Subcutaneous abdominal adipose tissue (tissue), 5 donors: Measurements from ENCODE around the gene TPSAB1.

Experiments used
- H3K27ac ChIP-seq: one replicate; pipeline ENCODE4 v1.7.0; 2013; ENCODE audit warnings: low read depth, mild to moderate bottlenecking, inconsistent platforms, low read length, moderate library complexity
- H3K27me3 ChIP-seq, 5 donors: one replicate each; pipeline ENCODE4 v1.7.0; 2013; ENCODE audit warnings: low read length in 5 of 5, inconsistent platforms in 1 of 5; ENCODE audit not compliant: control insufficient read depth in 5 of 5, insufficient read depth in 4 of 5
- H3K36me3 ChIP-seq, 5 donors: one replicate each; pipeline ENCODE4 v1.7.0; 2013; ENCODE audit warnings: low read length in 5 of 5; ENCODE audit not compliant: control insufficient read depth in 5 of 5, insufficient read depth in 5 of 5
- H3K4me1 ChIP-seq, 5 donors: one replicate each; pipeline ENCODE4 v1.7.0; 2013; ENCODE audit warnings: low read length in 5 of 5, mild to moderate bottlenecking in 3 of 5, moderate library complexity in 1 of 5; ENCODE audit not compliant: control insufficient read depth in 5 of 5, insufficient read depth in 5 of 5
- H3K4me3 ChIP-seq, 5 donors: one replicate each; pipeline ENCODE4 v1.7.0; 2013; ENCODE audit warnings: low read length in 5 of 5, low read depth in 1 of 5
- H3K9ac ChIP-seq, 5 donors: one replicate each; pipeline ENCODE4 v1.7.0; 2013; ENCODE audit warnings: low read length in 5 of 5, mild to moderate bottlenecking in 4 of 5, moderate library complexity in 3 of 5
- H3K9me3 ChIP-seq, 5 donors: one replicate each; pipeline ENCODE4 v1.7.0; 2013; ENCODE audit warnings: low read length in 5 of 5; ENCODE audit not compliant: control insufficient read depth in 5 of 5
- donor health status: healthy.
- donor health status: healthy.
- donor health status: healthy.
- donor health status: healthy.
- donor health status: healthy.

The TPSAB1 gene

GRCh38 chr16:1283996-1284616 lies 43.6 kb downstream of the TPSAB1 start:
- H3K4me1 ChIP-seq, result no peaks in the 10 kb centered on the region
- no peak overlapping the region for H3K27ac ChIP-seq
- peaks cover 50 to 53% (median 51%) of the 10 kb centered on the region in 5 donors for H3K27me3 ChIP-seq
- no peaks in the 10 kb centered on the region for H3K36me3 ChIP-seq
- no peak overlapping the region for H3K4me3 ChIP-seq
- H3K9me3 ChIP-seq, result no peaks in the 10 kb centered on the region
- H3K9ac ChIP-seq, result no peak overlapping the region

- Histone ChIP-seq H3K9ac (no peak overlapping the region), H3K36me3 (no peaks in the 10 kb centered on the region), H3K9me3 (no peaks in the 10 kb centered on the region), H3K27me3 (peaks cover 56 to 62% (median 57%) of the 10 kb centered on the region in 5 donors), H3K4me1 (no peaks in the 10 kb centered on the region), H3K4me3 (no peak overlapping the region), H3K27ac (no peak overlapping the region)
Observed at GRCh38 chr16:1285669-1286512, 45.4 kb downstream of the TPSAB1 start.

GRCh38 chr16:1286513-1287094 lies 46.1 kb downstream of the TPSAB1 start:
- H3K9me3 ChIP-seq, result no peaks in the 10 kb centered on the region
- no peak overlapping the region for H3K4me3 ChIP-seq
- H3K4me1 ChIP-seq, result no peaks in the 10 kb centered on the region
- no peaks in the 10 kb centered on the region for H3K36me3 ChIP-seq
- no peak overlapping the region for H3K27ac ChIP-seq
- H3K27me3 ChIP-seq, result peaks cover 57 to 64% (median 62%) of the 10 kb centered on the region in 5 donors
- no peak overlapping the region for H3K9ac ChIP-seq

DNA sequence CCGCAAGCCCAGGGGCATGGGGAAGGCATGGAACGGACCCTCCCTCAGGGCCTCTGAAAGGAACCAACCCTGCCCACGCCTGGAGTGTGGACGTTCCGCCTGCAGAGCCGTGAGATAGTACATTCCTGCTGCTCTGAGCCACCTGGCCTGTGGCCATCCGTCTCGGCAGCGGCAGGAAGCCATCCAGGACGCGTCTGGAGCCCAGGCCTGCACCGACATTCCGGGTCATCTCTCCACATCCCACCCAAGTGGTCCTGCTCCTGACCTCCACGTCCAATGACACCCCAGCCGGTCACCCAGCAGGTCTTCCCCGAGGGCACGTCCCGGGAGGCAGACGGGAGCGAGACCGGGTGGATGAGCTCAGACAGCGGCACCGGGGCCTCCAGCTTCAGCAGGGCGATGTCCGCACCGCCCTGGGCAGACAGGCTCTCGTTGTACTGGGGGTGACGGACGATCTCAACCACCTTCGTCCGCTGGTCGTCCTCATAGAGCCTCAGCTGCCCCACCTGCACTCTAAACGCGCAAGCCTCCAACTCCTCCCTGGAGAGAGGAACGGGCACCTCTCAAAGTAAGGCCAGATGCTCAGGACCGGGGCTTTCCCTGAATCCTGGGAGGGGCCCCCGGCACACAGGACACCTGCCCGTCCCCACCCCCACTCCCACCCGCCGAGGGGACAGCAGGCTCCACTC lies 47.6 kb downstream of the TPSAB1 start:
- Histone ChIP-seq H3K9ac (no peak overlapping the region), H3K27ac (no peak overlapping the region), H3K36me3 (no peaks in the 10 kb centered on the region), H3K4me1 (no peaks in the 10 kb centered on the region), H3K9me3 (no peaks in the 10 kb centered on the region), H3K27me3 (peaks cover 60 to 72% (median 63%) of the 10 kb centered on the region in 5 donors), H3K4me3 (no peak overlapping the region)

DNA sequence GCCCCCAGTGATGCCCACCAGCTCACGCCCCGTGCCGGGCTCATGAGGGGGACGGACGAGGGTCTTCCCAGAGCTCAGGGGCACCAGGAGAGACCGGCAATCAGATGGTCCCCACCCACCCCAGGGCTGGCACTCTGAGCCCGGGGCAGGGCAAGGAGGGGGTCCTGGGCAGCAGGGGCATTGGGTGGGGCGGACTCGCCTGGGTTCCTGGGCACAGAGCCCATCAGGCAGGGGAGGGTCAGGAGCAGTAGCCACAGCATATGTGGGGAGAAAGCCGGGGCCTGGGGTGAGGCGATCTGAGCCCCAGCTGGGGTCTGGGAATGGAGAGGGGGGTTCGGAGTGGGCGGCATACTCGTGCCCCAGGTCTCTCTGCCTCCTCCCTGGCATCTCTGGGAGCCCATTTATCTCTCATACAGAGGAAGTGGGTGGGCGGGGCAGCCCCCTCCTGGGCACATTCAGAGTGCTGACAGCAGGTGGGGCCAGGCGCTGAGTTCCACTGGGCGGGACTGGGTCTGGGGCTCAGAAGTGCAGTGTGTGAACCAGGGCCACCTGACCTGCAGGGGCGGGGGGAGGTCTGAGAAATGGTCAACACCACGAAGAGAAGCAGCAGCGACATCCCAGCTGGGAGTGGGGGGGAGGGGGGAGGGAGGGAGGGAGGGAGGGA lies 48.4 kb downstream of the TPSAB1 start:
- Histone ChIP-seq H3K9ac (no peak overlapping the region), H3K9me3 (no peaks in the 10 kb centered on the region), H3K27me3 (peaks cover 54 to 68% (median 57%) of the 10 kb centered on the region in 5 donors)

DNA sequence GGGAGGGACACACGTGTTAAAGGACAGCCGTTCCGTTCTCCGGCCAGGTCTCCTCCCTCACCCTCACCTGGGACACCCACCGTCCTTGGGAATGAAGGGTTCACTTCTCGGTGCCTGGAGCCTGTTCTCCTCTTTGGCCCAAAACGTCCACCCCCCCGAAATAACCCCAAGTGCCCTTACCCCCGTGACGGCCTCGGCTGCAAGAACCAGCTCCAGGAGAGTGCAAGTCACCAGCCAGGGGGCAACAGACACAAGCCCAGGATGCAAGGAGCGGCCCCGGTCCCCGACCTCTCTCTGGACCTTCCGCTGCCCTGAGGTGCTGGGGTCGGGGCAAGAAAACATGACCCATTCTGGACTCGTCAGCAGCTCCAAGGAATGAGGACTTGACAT lies 49.0 kb downstream of the TPSAB1 start:
- H3K9ac ChIP-seq, result no peak overlapping the region
- no peak overlapping the region for H3K4me3 ChIP-seq
- peaks cover 49 to 71% (median 60%) of the 10 kb centered on the region in 5 donors for H3K27me3 ChIP-seq
- no peaks in the 10 kb centered on the region for H3K36me3 ChIP-seq
- H3K9me3 ChIP-seq, result no peaks in the 10 kb centered on the region
- no peak overlapping the region for H3K27ac ChIP-seq
- H3K4me1 ChIP-seq, result no peaks in the 10 kb centered on the region

More for the DNA sequence above, 48.4 kb downstream of the TPSAB1 start:
- Histone ChIP-seq H3K4me1 (no peaks in the 10 kb centered on the region), H3K27ac (no peak overlapping the region), H3K4me3 (no peak overlapping the region), H3K36me3 (no peaks in the 10 kb centered on the region)

DNA sequence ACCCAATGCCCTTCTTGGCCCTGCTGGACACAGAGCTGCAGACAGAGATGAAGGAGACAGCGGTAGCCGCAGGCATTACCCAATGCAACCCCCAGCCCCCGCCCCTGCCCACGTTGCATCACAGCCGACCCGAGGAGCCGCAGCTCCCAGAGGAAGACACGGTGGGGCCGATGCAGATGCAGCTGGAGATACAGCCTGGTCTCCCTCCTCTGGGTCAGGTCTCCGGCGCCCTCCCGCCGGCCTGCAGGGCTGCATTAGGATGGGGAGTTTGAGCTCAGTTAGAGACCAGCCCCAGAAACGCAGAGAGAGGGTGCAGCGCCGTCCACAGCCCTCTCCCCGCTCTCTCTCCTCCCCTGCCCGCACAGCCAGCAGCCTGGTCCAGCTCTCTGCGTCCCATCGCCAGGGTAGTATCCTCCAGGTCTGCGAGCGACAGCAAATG lies 49.6 kb downstream of the TPSAB1 start:
- Histone ChIP-seq H3K36me3 (no peaks in the 10 kb centered on the region), H3K9ac (no peak overlapping the region), H3K4me3 (no peak overlapping the region), H3K27ac (no peak overlapping the region), H3K27me3 (peaks cover 48 to 72% (median 60%) of the 10 kb centered on the region in 5 donors), H3K9me3 (no peaks in the 10 kb centered on the region), H3K4me1 (no peaks in the 10 kb centered on the region)

- no peak overlapping the region for H3K9ac ChIP-seq
- no peaks in the 10 kb centered on the region for H3K4me1 ChIP-seq
- no peak overlapping the region for H3K4me3 ChIP-seq
- no peaks in the 10 kb centered on the region for H3K9me3 ChIP-seq
- peaks cover 39 to 70% (median 51%) of the 10 kb centered on the region in 5 donors for H3K27me3 ChIP-seq
- H3K36me3 ChIP-seq, result no peaks in the 10 kb centered on the region
- no peak overlapping the region for H3K27ac ChIP-seq
Observed at GRCh38 chr16:1290860-1291575, 50.5 kb downstream of the TPSAB1 start.

- Histone ChIP-seq H3K36me3 (no peaks in the 10 kb centered on the region), H3K27me3 (peaks cover 33 to 66% (median 46%) of the 10 kb centered on the region in 5 donors), H3K9ac (no peak overlapping the region), H3K4me3 (no peak overlapping the region), H3K4me1 (no peaks in the 10 kb centered on the region), H3K27ac (no peak overlapping the region), H3K9me3 (no peaks in the 10 kb centered on the region)
Observed at GRCh38 chr16:1291576-1291974, 51.1 kb downstream of the TPSAB1 start.
